SK-N-MC (cell line): ENCODE results near the gene EGFL7.

ENCODE experiments used
- DNase-seq: peaks from one replicate; pipeline ENCODE4 v3.0.0-alpha.2; 2011; ENCODE audit warnings: low read depth, low spot score
- H3K27ac ChIP-seq: fragments of 200-600 bp; sonication (generic); 2 replicates; pipeline ENCODE4 v1.5.1; 2016; ENCODE audit warnings: mixed run types
- H3K36me3 ChIP-seq: fragments of 200-600 bp; sonication (generic); 2 replicates; pipeline ENCODE4 v1.6.1; 2017; ENCODE audit warnings: antibody characterized with exemption, low read length, mixed read lengths; ENCODE audit not compliant: insufficient read depth
- H3K4me3 ChIP-seq: fragments of 200-600 bp; sonication (generic); 2 replicates; pipeline ENCODE4 v1.5.1; 2016
- H3K9ac ChIP-seq: fragments of 200-600 bp; sonication (generic); 2 replicates; pipeline ENCODE4 v1.8.0; 2017; ENCODE audit warnings: mixed run types, mixed read lengths; ENCODE audit not compliant: insufficient read length
- H3K9me3 ChIP-seq: fragments of 200-600 bp; sonication (generic); 2 replicates; pipeline ENCODE4 v1.6.1; 2017; ENCODE audit warnings: low read depth, mild to moderate bottlenecking, antibody characterized with exemption, low read length, moderate library complexity, mixed read lengths
- EZH2 ChIP-seq: fragments of 200-600 bp; sonication (generic); IDR thresholded peaks from one replicate; pipeline ENCODE4 v1.6.1; 2017; ENCODE audit warnings: antibody characterized with exemption
- FOXP2 ChIP-seq: optimal IDR thresholded peaks from 2 replicates; pipeline ENCODE3; 2011; ENCODE audit warnings: mild to moderate bottlenecking, moderate library complexity; ENCODE audit not compliant: insufficient read depth; ENCODE audit errors: extremely low read length, control extremely low read depth
- POLR2AphosphoS5 ChIP-seq: IDR thresholded peaks from 2 replicates; pipeline ENCODE4 v1.6.1; 2012; ENCODE audit warnings: mild to moderate bottlenecking, low read depth, low read length, borderline replicate concordance

Gene EGFL7

GRCh38 chr9:136646827-136647711 is 15.6 kb upstream of the EGFL7 start:
- H3K36me3 ChIP-seq: no peaks in the 10 kb centered on the region
- no peak overlapping the region for H3K4me3 ChIP-seq
- H3K9me3 ChIP-seq: no peaks in the 10 kb centered on the region
- no peak overlapping the region for H3K9ac ChIP-seq
- H3K27ac ChIP-seq: no peak overlapping the region
- TF ChIP-seq EZH2 (no peak), POLR2AphosphoS5 (no peak), FOXP2 (no peak)
- DNase-seq: no peak

- Histone ChIP-seq H3K9me3 (no peaks in the 10 kb centered on the region), H3K27ac (no peak overlapping the region), H3K4me3 (no peak overlapping the region), H3K36me3 (no peaks in the 10 kb centered on the region), H3K9ac (no peak overlapping the region)
- DNase-seq: no peak
- TF ChIP-seq POLR2AphosphoS5 (no peak), FOXP2 (no peak), EZH2 (no peak)
Measured at GRCh38 chr9:136648751-136649150, 14.0 kb upstream of the EGFL7 start.

GRCh38 chr9:136650021-136650420 is 12.7 kb upstream of the EGFL7 start:
- H3K36me3 ChIP-seq: no peaks in the 10 kb centered on the region
- DNase-seq: no peak
- no peak overlapping the region for H3K9ac ChIP-seq
- no peak overlapping the region for H3K27ac ChIP-seq
- no peaks in the 10 kb centered on the region for H3K9me3 ChIP-seq
- H3K4me3 ChIP-seq: no peak overlapping the region
- TF ChIP-seq EZH2 (no peak), POLR2AphosphoS5 (no peak), FOXP2 (no peak)

DNA sequence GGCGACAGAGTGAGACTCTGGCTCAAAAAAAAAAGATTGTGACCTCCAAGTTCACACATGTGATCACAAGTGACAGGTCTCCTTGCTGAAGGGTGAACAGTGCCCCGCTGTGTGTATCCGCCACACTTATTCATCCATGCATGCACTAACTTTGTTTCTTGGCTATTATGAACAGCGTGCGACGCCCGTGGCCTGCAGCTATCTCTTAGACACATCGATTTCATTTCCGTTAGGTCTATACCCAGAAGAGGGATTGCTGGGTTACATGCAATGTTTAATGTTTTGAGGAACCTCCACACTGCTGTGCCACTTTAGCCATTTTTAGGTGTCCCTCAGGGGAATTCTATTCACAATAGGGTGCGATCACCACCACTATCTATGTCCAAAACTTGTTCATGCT is 12.1 kb upstream of the EGFL7 start:
- Histone ChIP-seq H3K9ac (no peak overlapping the region), H3K4me3 (no peak overlapping the region), H3K27ac (0 out of 2 replicates have a peak overlapping the region, but pooled peaks have one; percentile 46), H3K36me3 (no peaks in the 10 kb centered on the region), H3K9me3 (no peaks in the 10 kb centered on the region)
- TF ChIP-seq POLR2AphosphoS5: no peak
- TF ChIP-seq FOXP2: no peak
- no peak for TF ChIP-seq EZH2
- DNase-seq: no peak

- H3K4me3 ChIP-seq: no peak overlapping the region
- H3K27ac ChIP-seq: no peak overlapping the region
- no peaks in the 10 kb centered on the region for H3K36me3 ChIP-seq
- TF ChIP-seq POLR2AphosphoS5 (no peak), FOXP2 (no peak), EZH2 (no peak)
- H3K9me3 ChIP-seq: no peaks in the 10 kb centered on the region
- H3K9ac ChIP-seq: no peak overlapping the region
- no peak for DNase-seq
Measured at GRCh38 chr9:136651860-136652259, 10.9 kb upstream of the EGFL7 start.

DNA sequence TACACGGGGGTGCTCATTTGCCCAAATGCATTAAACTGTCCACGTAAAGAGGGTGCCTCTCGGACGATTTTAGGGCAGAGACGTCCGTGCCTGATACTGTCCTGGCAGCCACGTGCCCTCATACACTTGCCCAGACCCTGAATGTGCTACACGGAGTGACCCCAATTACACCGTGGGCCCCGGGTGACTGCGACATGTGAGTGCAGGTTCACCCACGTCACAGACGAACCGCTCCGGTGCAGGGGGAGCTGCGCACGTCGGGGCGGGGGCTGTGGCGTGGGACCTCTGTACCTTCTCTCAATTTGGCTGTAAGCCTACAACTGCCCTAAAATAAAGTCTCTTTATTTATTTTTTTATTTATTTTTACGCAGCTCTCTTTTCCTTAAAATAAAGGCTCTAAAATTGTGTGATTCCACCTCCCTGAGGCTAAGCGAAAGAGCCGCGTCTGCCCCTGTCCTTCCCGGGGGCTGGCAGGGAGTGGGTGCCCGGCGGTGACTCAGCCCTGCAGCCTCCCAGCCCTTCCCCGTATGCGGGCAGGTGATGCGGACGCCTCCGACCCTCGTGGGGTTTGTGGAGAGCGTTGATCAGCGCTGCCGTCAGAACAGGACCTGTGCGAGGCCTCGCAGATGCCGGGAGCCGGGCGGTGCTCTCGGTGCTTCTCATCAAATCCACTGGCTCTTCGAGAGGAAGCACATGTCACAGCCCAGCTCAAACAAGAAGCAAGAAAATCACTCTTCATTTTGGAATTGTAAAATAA is 9.2 kb upstream of the EGFL7 start:
- no peak overlapping the region for H3K27ac ChIP-seq
- TF ChIP-seq POLR2AphosphoS5: no peak

GRCh38 chr9:136654820-136655535 is 7.7 kb upstream of the EGFL7 start:
- no peaks in the 10 kb centered on the region for H3K9me3 ChIP-seq
- no peak overlapping the region for H3K4me3 ChIP-seq
- no peak overlapping the region for H3K9ac ChIP-seq
- TF ChIP-seq FOXP2 (no peak), POLR2AphosphoS5 (no peak), EZH2 (no peak)
- DNase-seq: no peak
- H3K27ac ChIP-seq: peak overlapping the region; percentile 87; the same call in 1 of the 2 replicates
- no peaks in the 10 kb centered on the region for H3K36me3 ChIP-seq

More for the DNA sequence above, 9.2 kb upstream of the EGFL7 start:
- no peak overlapping the region for H3K4me3 ChIP-seq
- H3K36me3 ChIP-seq: no peaks in the 10 kb centered on the region
- H3K9me3 ChIP-seq: no peaks in the 10 kb centered on the region
- DNase-seq: no peak
- H3K9ac ChIP-seq: no peak overlapping the region
